ENCODE data around the gene GNB1.

DNA sequence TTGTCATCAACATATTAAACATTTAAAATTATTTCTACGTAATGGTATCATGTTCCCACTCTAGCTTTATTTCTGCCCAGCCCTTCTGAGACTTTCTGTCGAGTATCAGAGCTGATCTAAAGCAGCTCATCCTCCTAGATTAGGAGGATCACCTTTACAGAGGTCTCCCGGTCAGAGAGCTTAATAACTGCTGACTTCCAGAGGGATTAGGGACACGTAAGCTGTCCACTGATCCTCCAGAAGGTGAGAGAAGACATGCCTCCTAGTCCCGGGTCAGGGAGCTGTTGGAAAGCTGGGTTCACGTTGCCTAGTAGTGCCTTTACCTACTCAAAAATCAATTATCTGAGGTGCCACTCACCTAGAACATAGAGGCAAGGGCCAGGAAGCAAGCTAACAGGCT lies 81.4 kb downstream of the GNB1 start:
- TF ChIP-seq, protein P1, sequence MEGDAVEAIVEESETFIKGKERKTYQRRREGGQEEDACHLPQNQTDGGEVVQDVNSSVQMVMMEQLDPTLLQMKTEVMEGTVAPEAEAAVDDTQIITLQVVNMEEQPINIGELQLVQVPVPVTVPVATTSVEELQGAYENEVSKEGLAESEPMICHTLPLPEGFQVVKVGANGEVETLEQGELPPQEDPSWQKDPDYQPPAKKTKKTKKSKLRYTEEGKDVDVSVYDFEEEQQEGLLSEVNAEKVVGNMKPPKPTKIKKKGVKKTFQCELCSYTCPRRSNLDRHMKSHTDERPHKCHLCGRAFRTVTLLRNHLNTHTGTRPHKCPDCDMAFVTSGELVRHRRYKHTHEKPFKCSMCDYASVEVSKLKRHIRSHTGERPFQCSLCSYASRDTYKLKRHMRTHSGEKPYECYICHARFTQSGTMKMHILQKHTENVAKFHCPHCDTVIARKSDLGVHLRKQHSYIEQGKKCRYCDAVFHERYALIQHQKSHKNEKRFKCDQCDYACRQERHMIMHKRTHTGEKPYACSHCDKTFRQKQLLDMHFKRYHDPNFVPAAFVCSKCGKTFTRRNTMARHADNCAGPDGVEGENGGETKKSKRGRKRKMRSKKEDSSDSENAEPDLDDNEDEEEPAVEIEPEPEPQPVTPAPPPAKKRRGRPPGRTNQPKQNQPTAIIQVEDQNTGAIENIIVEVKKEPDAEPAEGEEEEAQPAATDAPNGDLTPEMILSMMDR (IDR thresholded peaks at IDR 0.05), result no peak
- no peak for TF ChIP-seq POLR2A (IDR thresholded peaks at IDR 0.05)
